Progenitor cell of endocrine pancreas (in vitro differentiated cells): ENCODE measurements around the gene ATP11C. TPM values are rescaled to one million over a fixed set of nuclear protein-coding genes. Genes with fewer than 3 reads are reported as not detected.

Experiments used
- DNase-seq: peaks from one replicate; pipeline ENCODE4 v3.0.0; 2021; ENCODE audit warnings: low spot score; ENCODE audit not compliant: unreplicated experiment
- H3K27ac Mint-ChIP-seq: 2 replicates; pipeline ENCODE4 v1.8.0; 2021; ENCODE audit warnings: mild to moderate bottlenecking, moderate library complexity, mixed read lengths
- H3K27me3 Mint-ChIP-seq: 2 replicates; pipeline ENCODE4 v1.8.0; 2021; ENCODE audit warnings: mixed read lengths
- H3K36me3 Mint-ChIP-seq: 2 replicates; pipeline ENCODE4 v1.8.0; 2022; ENCODE audit warnings: mixed read lengths; ENCODE audit not compliant: insufficient read depth
- H3K4me1 Mint-ChIP-seq: 2 replicates; pipeline ENCODE4 v1.8.0; 2021; ENCODE audit warnings: low read depth, mixed read lengths
- H3K4me3 Mint-ChIP-seq: 2 replicates; pipeline ENCODE4 v1.8.0; 2021; ENCODE audit warnings: low read depth, mild to moderate bottlenecking, moderate library complexity, mixed read lengths
- H3K9me3 Mint-ChIP-seq: 2 replicates; pipeline ENCODE4 v1.8.0; 2021; ENCODE audit warnings: low read depth, mixed read lengths
- total RNA-seq: library from RNA; stranded (reverse); gene quantifications from 2 replicates; pipeline ENCODE4 v1.2.1, GENCODE V29; 2021
- TF ChIP-seq, protein P1 (sequence below): fragments of 200-600 bp; sonication (generic); IDR thresholded peaks from one replicate; pipeline ENCODE4 v1.5.0; 2021; ENCODE audit warnings: antibody characterized with exemption, mild to moderate bottlenecking; ENCODE audit not compliant: unreplicated experiment

Gene ATP11C
- total RNA-seq, 1 donor from 2014 or later, result 38.3 TPM

- DNase-seq, result no peak
- no peaks in the 10 kb centered on the region for H3K27me3 Mint-ChIP-seq
- TF ChIP-seq, protein P1, sequence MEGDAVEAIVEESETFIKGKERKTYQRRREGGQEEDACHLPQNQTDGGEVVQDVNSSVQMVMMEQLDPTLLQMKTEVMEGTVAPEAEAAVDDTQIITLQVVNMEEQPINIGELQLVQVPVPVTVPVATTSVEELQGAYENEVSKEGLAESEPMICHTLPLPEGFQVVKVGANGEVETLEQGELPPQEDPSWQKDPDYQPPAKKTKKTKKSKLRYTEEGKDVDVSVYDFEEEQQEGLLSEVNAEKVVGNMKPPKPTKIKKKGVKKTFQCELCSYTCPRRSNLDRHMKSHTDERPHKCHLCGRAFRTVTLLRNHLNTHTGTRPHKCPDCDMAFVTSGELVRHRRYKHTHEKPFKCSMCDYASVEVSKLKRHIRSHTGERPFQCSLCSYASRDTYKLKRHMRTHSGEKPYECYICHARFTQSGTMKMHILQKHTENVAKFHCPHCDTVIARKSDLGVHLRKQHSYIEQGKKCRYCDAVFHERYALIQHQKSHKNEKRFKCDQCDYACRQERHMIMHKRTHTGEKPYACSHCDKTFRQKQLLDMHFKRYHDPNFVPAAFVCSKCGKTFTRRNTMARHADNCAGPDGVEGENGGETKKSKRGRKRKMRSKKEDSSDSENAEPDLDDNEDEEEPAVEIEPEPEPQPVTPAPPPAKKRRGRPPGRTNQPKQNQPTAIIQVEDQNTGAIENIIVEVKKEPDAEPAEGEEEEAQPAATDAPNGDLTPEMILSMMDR, result no peak
- no peak overlapping the region for H3K4me3 Mint-ChIP-seq
- no peaks in the 10 kb centered on the region for H3K9me3 Mint-ChIP-seq
- H3K36me3 Mint-ChIP-seq, result peaks cover 14% of the 10 kb centered on the region
- no peaks in the 10 kb centered on the region for H3K4me1 Mint-ChIP-seq
- no peak overlapping the region for H3K27ac Mint-ChIP-seq
Measured at GRCh38 chrX:139798701-139799100, 134.2 kb downstream of the ATP11C start.

- DNase-seq, result no peak
- peaks cover 15% of the 10 kb centered on the region for H3K36me3 Mint-ChIP-seq
- H3K27ac Mint-ChIP-seq, result no peak overlapping the region
- TF ChIP-seq, protein P1, result no peak
- H3K27me3 Mint-ChIP-seq, result no peaks in the 10 kb centered on the region
- H3K9me3 Mint-ChIP-seq, result no peaks in the 10 kb centered on the region
- H3K4me1 Mint-ChIP-seq, result no peaks in the 10 kb centered on the region
- no peak overlapping the region for H3K4me3 Mint-ChIP-seq
Measured at GRCh38 chrX:139795196-139795595, 137.7 kb downstream of the ATP11C start.

GRCh38 chrX:139787601-139788000 lies 145.3 kb downstream of the ATP11C start:
- no peaks in the 10 kb centered on the region for H3K27me3 Mint-ChIP-seq
- H3K4me3 Mint-ChIP-seq, result no peak overlapping the region
- TF ChIP-seq, protein P1, result no peak
- H3K27ac Mint-ChIP-seq, result no peak overlapping the region
- peaks cover 16% of the 10 kb centered on the region for H3K36me3 Mint-ChIP-seq
- no peak for DNase-seq
- no peaks in the 10 kb centered on the region for H3K9me3 Mint-ChIP-seq
- H3K4me1 Mint-ChIP-seq, result no peaks in the 10 kb centered on the region

DNA sequence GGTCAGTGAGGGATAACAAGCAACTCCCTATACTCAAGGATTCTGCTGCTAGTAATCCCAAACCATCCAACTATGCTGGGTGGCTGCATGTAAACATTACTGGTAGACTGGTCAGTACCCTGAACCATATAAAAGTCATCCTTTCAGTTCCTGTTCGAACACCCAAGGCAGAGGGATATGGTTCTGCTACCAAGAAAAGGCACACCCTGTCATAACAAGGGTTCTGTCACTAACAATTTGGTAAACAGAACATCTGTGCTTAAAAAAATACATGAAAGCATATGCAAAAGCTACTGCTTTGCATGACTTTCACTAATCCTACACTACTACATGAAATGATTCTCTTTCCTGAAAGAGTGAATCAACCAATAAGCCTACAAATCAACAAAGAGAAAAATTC lies 148.0 kb downstream of the ATP11C start:
- H3K27ac Mint-ChIP-seq, result no peak overlapping the region
- H3K9me3 Mint-ChIP-seq, result no peaks in the 10 kb centered on the region
- peaks cover 26% of the 10 kb centered on the region for H3K36me3 Mint-ChIP-seq
- DNase-seq, result no peak
- no peak overlapping the region for H3K4me3 Mint-ChIP-seq
- H3K4me1 Mint-ChIP-seq, result no peaks in the 10 kb centered on the region
- TF ChIP-seq, protein P1, result no peak
- H3K27me3 Mint-ChIP-seq, result no peaks in the 10 kb centered on the region

GRCh38 chrX:139783959-139784358 lies 148.9 kb downstream of the ATP11C start:
- peaks cover 26% of the 10 kb centered on the region for H3K36me3 Mint-ChIP-seq
- no peaks in the 10 kb centered on the region for H3K27me3 Mint-ChIP-seq

More at GRCh38 chrX:139783959-139784358, 148.9 kb downstream of the ATP11C start:
- no peak for DNase-seq
- no peaks in the 10 kb centered on the region for H3K4me1 Mint-ChIP-seq
- no peaks in the 10 kb centered on the region for H3K9me3 Mint-ChIP-seq
- H3K4me3 Mint-ChIP-seq, result no peak overlapping the region
- TF ChIP-seq, protein P1, result no peak
- no peak overlapping the region for H3K27ac Mint-ChIP-seq
